K562 (cell line): ENCODE data around the gene OPHN1. TPM values are rescaled to one million over a fixed set of nuclear protein-coding genes. Genes with fewer than 3 reads are reported as not detected.

Experiments
- ATAC-seq: fragments of 200-7000 bp; cut with Tn5 transposase; 3 replicates; pipeline ENCODE4 v1.9.1; 2020; ENCODE audit warnings: moderate library complexity
- BruUV-seq: library from RNA; stranded (reverse); fragments of 400-500 nt; replicated peaks from 2 replicates; lab custom pipeline; 2021; lab: Mats Ljungman, UMichigan
- CTCF ChIA-PET: fragments of 300-600 bp; formaldehyde crosslinking; extraction: SDS; loops from one replicate; lab custom pipeline; 2021; ENCODE audit warnings: low intra/inter-chr PET ratio; lab: Yijun Ruan, JAX
- POLR2A ChIA-PET: fragments of 300-600, 350-650 bp; sonication (Branson Sonifier 250); formaldehyde crosslinking; extraction: SDS; loops from one replicate; lab custom pipeline; 2021; ENCODE audit warnings: antibody characterized with exemption, inconsistent platforms; lab: Yijun Ruan, JAX
- DNase-seq, 4 experiments: peaks; one replicate each; pipeline versions ENCODE4 v3.0.0 to v3.0.0-alpha.2; 2011 to 2018; ENCODE audit warnings: low spot score in 3 of 4, mixed read lengths in 3 of 4; ENCODE audit errors: extremely low read depth in 1 of 4
- FAIRE-seq: peaks from 2 replicates; lab custom pipeline; 2011; peaks lifted over from hg19 to GRCh38; lab: Jason Lieb, UNC
- H2AFZ ChIP-seq: 2 replicates; pipeline ENCODE4 v1.6.0; 2011; ENCODE audit warnings: low read depth, low read length, control low read depth, inconsistent platforms
- H3K27ac ChIP-seq: fragments of 200-600 bp; 3 replicates; pipeline ENCODE4 v1.8.0; 2011; ENCODE audit warnings: low read depth, mild to moderate bottlenecking, control low read depth, inconsistent platforms, low read length, moderate library complexity, mixed read lengths; ENCODE audit errors: extremely low read depth
- H3K27me3 ChIP-seq, 2 experiments: fragments of 300-600 bp in 1 of 2; 2 replicates in 1 of 2; 3 replicates in 1 of 2; pipeline versions ENCODE4 v1.6.0 to v1.8.0; 2011; ENCODE audit warnings: inconsistent platforms in 2 of 2, low read length in 2 of 2, mild to moderate bottlenecking in 1 of 2, mixed read lengths in 1 of 2, moderate library complexity in 1 of 2; ENCODE audit not compliant: control insufficient read depth in 2 of 2, insufficient read depth in 2 of 2
- H3K36me3 ChIP-seq: fragments of 300-600 bp; 3 replicates; pipeline ENCODE4 v1.8.0; 2011; ENCODE audit warnings: mild to moderate bottlenecking, low read length, inconsistent platforms; ENCODE audit not compliant: control insufficient read depth, insufficient read depth
- H3K4me1 ChIP-seq, 2 experiments: fragments of 200-600 bp in 1 of 2; replicated peaks in 1 of 2; 2 replicates in 1 of 2; 3 replicates in 1 of 2; pipeline versions ENCODE4 v1.5.1 to v1.8.0; 2011; ENCODE audit warnings: inconsistent platforms in 2 of 2, low read length in 2 of 2, mild to moderate bottlenecking in 1 of 2, mixed read lengths in 1 of 2, moderate library complexity in 1 of 2; ENCODE audit not compliant: control insufficient read depth in 2 of 2, insufficient read depth in 2 of 2
- H3K4me2 ChIP-seq: 2 replicates; pipeline ENCODE4 v1.6.1; 2011; ENCODE audit warnings: low read length, control low read depth, inconsistent platforms, mixed read lengths; ENCODE audit not compliant: insufficient read depth
- H3K4me3 ChIP-seq: fragments of 200-600 bp; sonication (generic), shearing (Covaris generic); 2 replicates; pipeline ENCODE4 v1.5.1; 2016; ENCODE audit warnings: control low read depth, inconsistent platforms
- H3K79me2 ChIP-seq: fragments of 200-600 bp; 3 replicates; pipeline ENCODE4 v1.8.0; 2011; ENCODE audit warnings: low read length, inconsistent platforms; ENCODE audit not compliant: control insufficient read depth, insufficient read depth
- H3K9ac ChIP-seq, 2 experiments: 2 replicates each; pipeline versions ENCODE4 v1.6.0 to v1.6.1; 2011; ENCODE audit warnings: low read depth in 2 of 2, low read length in 2 of 2, control low read depth in 1 of 2, inconsistent platforms in 1 of 2, mild to moderate bottlenecking in 1 of 2, mixed read lengths in 1 of 2; ENCODE audit not compliant: insufficient read depth in 1 of 2
- H3K9me1 ChIP-seq: one replicate; pipeline ENCODE4 v1.6.0; 2011; ENCODE audit warnings: inconsistent platforms, mild to moderate bottlenecking, low read length, moderate library complexity; ENCODE audit not compliant: control insufficient read depth, insufficient read depth
- H3K9me3 ChIP-seq: replicated peaks from 2 replicates; pipeline ENCODE4 v1.5.1; 2011; ENCODE audit warnings: low read depth, low read length, inconsistent platforms; ENCODE audit not compliant: control insufficient read depth, insufficient read depth
- H4K20me1 ChIP-seq: replicated peaks from 2 replicates; pipeline ENCODE4 v1.6.1; 2011; ENCODE audit warnings: low read length, inconsistent platforms, mixed read lengths; ENCODE audit not compliant: control insufficient read depth, insufficient read depth
- CCNT2 ChIP-seq: IDR thresholded peaks from 2 replicates; pipeline ENCODE4 v1.6.1; 2011; ENCODE audit warnings: borderline replicate concordance, low read depth, mild to moderate bottlenecking, moderate library complexity, mixed read lengths, low read length; ENCODE audit not compliant: insufficient read length; ENCODE audit errors: extremely low read depth
- MIER1 ChIP-seq: fragments of 450-650 bp; IDR thresholded peaks from 2 replicates; pipeline ENCODE4 v1.6.1; 2016; ENCODE audit warnings: antibody characterized with exemption, mild to moderate bottlenecking, low read depth
- NFIC ChIP-seq: fragments of 450-650 bp; IDR thresholded peaks from 2 replicates; pipeline ENCODE4 v1.6.1; 2017; ENCODE audit warnings: mild to moderate bottlenecking, inconsistent platforms
- RNF2 ChIP-seq: sonication (generic); IDR thresholded peaks from 2 replicates; pipeline ENCODE4 v1.6.1; 2016
- SMARCB1 ChIP-seq: IDR thresholded peaks from 2 replicates; pipeline ENCODE4 v1.6.1; 2011; ENCODE audit warnings: improper control_type of control experiment, low read depth; ENCODE audit not compliant: insufficient read length
- ZBTB9 ChIP-seq: fragments of 450-650 bp; formaldehyde crosslinking; IDR thresholded peaks from 2 replicates; pipeline ENCODE4 v1.4.0; 2020; ENCODE audit warnings: mild to moderate bottlenecking, moderate library complexity
- ZNF274 ChIP-seq: IDR thresholded peaks from 2 replicates; pipeline ENCODE4 v1.6.1; 2011; ENCODE audit warnings: low read depth, mild to moderate bottlenecking, low read length, moderate library complexity, borderline replicate concordance
- ZNF316 ChIP-seq: fragments of 450-650 bp; IDR thresholded peaks from 2 replicates; pipeline ENCODE4 v1.6.1; 2016
- WGBS: fragments of 100-300 bp; shearing (Covaris generic); methylation state at CpG from one replicate; pipeline ENCODE4 v1.1.6; 2016; ENCODE audit warnings: low coverage, mixed read lengths; ENCODE audit not compliant: insufficient coverage; ENCODE audit errors: missing lambda C conversion rate; 5-methylcytosine and 5-hydroxymethylcytosine counted together
- in situ Hi-C: fragments of 300-500 bp; cut with MboI; formaldehyde crosslinking; loops from 4 replicates; pipeline ENCODE4 v1.15.0; 2018; ENCODE audit warnings: inconsistent platforms, mixed read lengths
- intact Hi-C: fragments of 100-400 bp; cut with micrococcal nuclease; formaldehyde crosslinking; loops from 2 replicates; pipeline ENCODE4 v1.14.2; 2022
- polyA plus RNA-seq, 8 experiments: library from polyadenylated mRNA; depleted of rRNA in 4 of 8; stranded (reverse) in 5 of 8; unstranded in 3 of 8; fragments of >200 nt; fragmentation: Nextera tagmentation in 2 of 8; fragmentation: Illumina TruSeq in 1 of 8; extraction: Ambion mirVana in 2 of 8; extraction: Trizol in 1 of 8; gene quantifications; 2 replicates each; pipeline versions ENCODE4 v1.2.1 to v1.2.3, GENCODE V29; 2011 to 2014; ENCODE audit warnings: inconsistent platforms in 1 of 8, missing spikeins in 1 of 8
- total RNA-seq, 7 experiments: library from RNA; depleted of rRNA in 6 of 7; stranded (reverse); fragments of >200 nt in 6 of 7; fragmentation: Illumina TruSeq in 2 of 7; extraction: Trizol in 2 of 7; gene quantifications; 2 replicates each; pipeline versions ENCODE4 v1.2.1 to v1.2.3, GENCODE V29; 2011 to 2021; ENCODE audit warnings: low replicate concordance in 1 of 7

OPHN1 gene
- total and polyA plus RNA-seq, 9 of the 15 experiments (the other 6 are each of a cell fraction or from before 2014, with no cell fraction given): 0.28 to 1.8 (median 1.0) TPM

- Histone ChIP-seq H3K9me3 (no peaks in the 10 kb centered on the region), H3K4me2 (no peak overlapping the region), H3K36me3 (no peaks in the 10 kb centered on the region), H3K9me1 (no peaks in the 10 kb centered on the region), H3K9ac (no peak overlapping the region), H3K27ac (no peak overlapping the region), H2AFZ (no peak overlapping the region), H4K20me1 (no peaks in the 10 kb centered on the region), H3K27me3 (no peaks in the 10 kb centered on the region), H3K79me2 (no peaks in the 10 kb centered on the region), H3K4me1 (no peaks in the 10 kb centered on the region), H3K4me3 (no peak overlapping the region)
- FAIRE-seq (no peak), ATAC-seq (no peak), DNase-seq (no peak)
- ChIA-PET POLR2A (no interaction called here), CTCF (no interaction called here)
- in situ Hi-C loops (no loop called here), intact Hi-C loops (no loop called here)
- no TSS peak for BruUV-seq
- 11% methylated on average over 4 of the region's 4 CpGs for WGBS
- no peak for TF ChIP-seq RNF2
- TF ChIP-seq CCNT2: no peak
- TF ChIP-seq ZNF316: no peak
- TF ChIP-seq MIER1: no peak
- TF ChIP-seq NFIC: no peak
- TF ChIP-seq SMARCB1: no peak
- no peak for TF ChIP-seq ZNF274
- TF ChIP-seq ZBTB9 (CRISPR knock-in tag): no peak
Observed at GRCh38 chrX:68355629-68355920, 77.7 kb downstream of the OPHN1 start.
